Caco-2 (cell line): Measurements from ENCODE around the gene OSTM1. TPM values are rescaled to one million over a fixed set of nuclear protein-coding genes. Genes with fewer than 3 reads are reported as not detected.

Experiments used
- BruUV-seq: library from RNA; stranded (reverse); fragments of 400-500 nt; replicated peaks from 2 replicates; lab custom pipeline; 2021; lab: Mats Ljungman, UMichigan
- CTCF ChIA-PET: fragments of 300-600 bp; sonication (Branson Sonifier 250); formaldehyde crosslinking; loops from one replicate; lab custom pipeline; 2022; ENCODE audit warnings: antibody characterized with exemption; lab: Charles Lee
- POLR2A ChIA-PET: fragments of 300-600 bp; sonication (Branson Sonifier 250); formaldehyde crosslinking; loops from one replicate; lab custom pipeline; 2022; ENCODE audit warnings: antibody characterized with exemption; lab: Charles Lee
- DNase-seq, 2 experiments: peaks; one replicate each; pipeline versions ENCODE4 v3.0.0 to v3.0.0-alpha.2; 2020 to 2022
- H3K27me3 ChIP-seq: replicated peaks from 2 replicates; pipeline ENCODE4 v1.6.0; 2011; ENCODE audit warnings: low read length; ENCODE audit not compliant: control insufficient read depth, insufficient read depth
- H3K36me3 ChIP-seq: 2 replicates; pipeline ENCODE4 v1.5.1; 2011; ENCODE audit warnings: low read length; ENCODE audit not compliant: control insufficient read depth, insufficient read depth
- H3K4me1 ChIP-seq: fragments of 250-450 bp; sonication (Bioruptor Pico); 2 replicates; pipeline ENCODE4 v1.5.1; 2020; ENCODE audit warnings: mild to moderate bottlenecking
- H3K4me3 ChIP-seq: 2 replicates; pipeline ENCODE4 v1.5.1; 2011; ENCODE audit warnings: low read depth, mild to moderate bottlenecking, control low read depth, low read length
- H3K9me3 ChIP-seq: fragments of 250-450 bp; sonication (Bioruptor Pico); 2 replicates; pipeline ENCODE4 v1.5.1; 2020; ENCODE audit warnings: mild to moderate bottlenecking, moderate library complexity
- H3K27ac Mint-ChIP-seq: one replicate; pipeline ENCODE4 v1.8.0; 2022; ENCODE audit warnings: mixed read lengths; ENCODE audit not compliant: unreplicated experiment
- H3K27me3 Mint-ChIP-seq: one replicate; pipeline ENCODE4 v1.8.0; 2022; ENCODE audit warnings: mixed read lengths; ENCODE audit not compliant: insufficient read depth, unreplicated experiment
- H3K36me3 Mint-ChIP-seq: one replicate; pipeline ENCODE4 v1.8.0; 2022; ENCODE audit warnings: mild to moderate bottlenecking, mixed read lengths; ENCODE audit not compliant: insufficient read depth, unreplicated experiment
- H3K4me1 Mint-ChIP-seq: one replicate; pipeline ENCODE4 v1.8.0; 2022; ENCODE audit warnings: low read depth, mixed read lengths; ENCODE audit not compliant: unreplicated experiment
- H3K4me3 Mint-ChIP-seq: one replicate; pipeline ENCODE4 v1.8.0; 2022; ENCODE audit warnings: mild to moderate bottlenecking, moderate library complexity, mixed read lengths; ENCODE audit not compliant: unreplicated experiment
- H3K9me3 Mint-ChIP-seq: one replicate; pipeline ENCODE4 v1.8.0; 2022; ENCODE audit warnings: mixed read lengths; ENCODE audit not compliant: unreplicated experiment
- intact Hi-C: fragments of 100-400 bp; cut with micrococcal nuclease; formaldehyde crosslinking; loops from one replicate; pipeline ENCODE4 v1.10.0; 2022; ENCODE audit not compliant: unreplicated experiment
- total RNA-seq: library from RNA; stranded (reverse); gene quantifications from 2 replicates; pipeline ENCODE4 v1.2.3, GENCODE V29; 2022
- TF ChIP-seq, protein P1 (sequence below), 2 experiments: fragments of 200-600 bp in 1 of 2; IDR thresholded peaks; 1 replicate in 1 of 2; 2 replicates in 1 of 2; pipeline versions ENCODE4 v1.5.1 to v1.8.0; 2011 to 2022; ENCODE audit warnings: antibody characterized with exemption in 1 of 2, control low read depth in 1 of 2, inconsistent platforms in 1 of 2, low read depth in 1 of 2, low read length in 1 of 2, mild to moderate bottlenecking in 1 of 2, moderate library complexity in 1 of 2; ENCODE audit not compliant: insufficient read depth in 1 of 2, severe bottlenecking in 1 of 2, unreplicated experiment in 1 of 2

The OSTM1 gene
- total RNA-seq, 1 experiment from 2014 or later = 20.1 TPM

DNA sequence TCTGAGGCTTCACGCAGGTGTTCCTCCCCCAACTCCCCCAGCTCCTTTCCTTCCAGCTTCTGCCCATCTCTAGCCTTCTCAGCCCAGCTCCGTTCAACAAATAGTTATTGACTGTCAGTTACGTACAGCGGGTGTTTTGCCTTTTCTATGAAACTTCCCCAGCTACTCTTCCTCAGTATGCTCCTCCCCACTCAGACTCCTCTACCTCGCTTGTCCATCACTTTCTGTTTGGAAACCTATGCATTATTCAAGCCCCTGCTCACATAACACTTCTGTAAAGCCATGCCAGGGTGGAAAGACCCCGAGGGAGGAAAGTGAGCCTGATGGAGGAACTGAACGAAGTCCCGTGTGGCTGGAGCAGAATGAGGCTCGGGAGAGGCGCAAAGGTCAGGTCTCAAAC lies 47.1 kb upstream of the OSTM1 start:
- Mint-ChIP-seq H3K9me3 (no peaks in the 10 kb centered on the region), H3K27ac (no peak overlapping the region), H3K36me3 (no peaks in the 10 kb centered on the region), H3K27me3 (no peaks in the 10 kb centered on the region), H3K4me1 (no peaks in the 10 kb centered on the region), H3K4me3 (no peak overlapping the region)
- Histone ChIP-seq H3K36me3 (no peaks in the 10 kb centered on the region), H3K4me1 (no peaks in the 10 kb centered on the region), H3K4me3 (no peak overlapping the region), H3K27me3 (no peaks in the 10 kb centered on the region), H3K9me3 (no peaks in the 10 kb centered on the region)
- POLR2A ChIA-PET = no interaction called here
- no peak for DNase-seq
- intact Hi-C loops = no loop called here
- no TSS peak for BruUV-seq
- CTCF ChIA-PET = interaction anchor here (1.4 kb wide), 1 partner anchor 12 kb away, joined by 4 read pairs; no protein-coding TSS in a partner anchor
- TF ChIP-seq, protein P1, sequence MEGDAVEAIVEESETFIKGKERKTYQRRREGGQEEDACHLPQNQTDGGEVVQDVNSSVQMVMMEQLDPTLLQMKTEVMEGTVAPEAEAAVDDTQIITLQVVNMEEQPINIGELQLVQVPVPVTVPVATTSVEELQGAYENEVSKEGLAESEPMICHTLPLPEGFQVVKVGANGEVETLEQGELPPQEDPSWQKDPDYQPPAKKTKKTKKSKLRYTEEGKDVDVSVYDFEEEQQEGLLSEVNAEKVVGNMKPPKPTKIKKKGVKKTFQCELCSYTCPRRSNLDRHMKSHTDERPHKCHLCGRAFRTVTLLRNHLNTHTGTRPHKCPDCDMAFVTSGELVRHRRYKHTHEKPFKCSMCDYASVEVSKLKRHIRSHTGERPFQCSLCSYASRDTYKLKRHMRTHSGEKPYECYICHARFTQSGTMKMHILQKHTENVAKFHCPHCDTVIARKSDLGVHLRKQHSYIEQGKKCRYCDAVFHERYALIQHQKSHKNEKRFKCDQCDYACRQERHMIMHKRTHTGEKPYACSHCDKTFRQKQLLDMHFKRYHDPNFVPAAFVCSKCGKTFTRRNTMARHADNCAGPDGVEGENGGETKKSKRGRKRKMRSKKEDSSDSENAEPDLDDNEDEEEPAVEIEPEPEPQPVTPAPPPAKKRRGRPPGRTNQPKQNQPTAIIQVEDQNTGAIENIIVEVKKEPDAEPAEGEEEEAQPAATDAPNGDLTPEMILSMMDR (IDR thresholded peaks at IDR 0.05; ENCODE audit: insufficient read depth in 1 of 2, low read depth in 1 of 2, low read length in 1 of 2, severe bottlenecking in 1 of 2, unreplicated experiment in 1 of 2) = no peak

DNA sequence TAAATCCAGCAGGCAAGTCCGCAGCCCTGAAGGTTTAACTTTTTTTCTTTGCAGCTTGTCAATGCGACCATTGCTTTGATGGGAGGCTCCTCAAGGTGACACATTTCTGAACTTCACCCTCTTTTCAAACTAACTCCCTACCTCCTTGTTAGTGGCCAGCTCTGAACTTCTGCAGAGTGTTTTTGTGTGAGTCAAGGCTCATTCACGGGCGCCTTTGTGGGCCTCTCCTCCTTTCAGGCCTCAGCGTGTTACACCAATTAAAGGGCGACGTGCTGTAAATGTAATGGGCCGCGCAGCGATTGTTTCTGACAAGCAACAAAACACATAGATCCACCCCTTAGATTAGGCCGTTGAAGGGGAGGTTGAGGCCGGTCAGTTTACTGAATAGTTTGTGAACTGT lies 45.8 kb upstream of the OSTM1 start:
- Mint-ChIP-seq H3K27me3 (no peaks in the 10 kb centered on the region), H3K27ac (no peak overlapping the region), H3K4me3 (no peak overlapping the region), H3K36me3 (no peaks in the 10 kb centered on the region), H3K4me1 (no peaks in the 10 kb centered on the region), H3K9me3 (no peaks in the 10 kb centered on the region)
- Histone ChIP-seq H3K27me3 (no peaks in the 10 kb centered on the region), H3K4me3 (no peak overlapping the region), H3K36me3 (no peaks in the 10 kb centered on the region), H3K4me1 (no peaks in the 10 kb centered on the region), H3K9me3 (no peaks in the 10 kb centered on the region)
- TF ChIP-seq, protein P1 (IDR thresholded peaks at IDR 0.05; ENCODE audit: insufficient read depth in 1 of 2, low read depth in 1 of 2, low read length in 1 of 2, severe bottlenecking in 1 of 2, unreplicated experiment in 1 of 2) = no peak
- DNase-seq = no peak
- ChIA-PET CTCF (interaction anchor here (0.9 kb wide), 1 partner anchor 12 kb away, joined by 5 read pairs; no protein-coding TSS in a partner anchor), POLR2A (no interaction called here)
- intact Hi-C loops = no loop called here
- BruUV-seq = no TSS peak

DNA sequence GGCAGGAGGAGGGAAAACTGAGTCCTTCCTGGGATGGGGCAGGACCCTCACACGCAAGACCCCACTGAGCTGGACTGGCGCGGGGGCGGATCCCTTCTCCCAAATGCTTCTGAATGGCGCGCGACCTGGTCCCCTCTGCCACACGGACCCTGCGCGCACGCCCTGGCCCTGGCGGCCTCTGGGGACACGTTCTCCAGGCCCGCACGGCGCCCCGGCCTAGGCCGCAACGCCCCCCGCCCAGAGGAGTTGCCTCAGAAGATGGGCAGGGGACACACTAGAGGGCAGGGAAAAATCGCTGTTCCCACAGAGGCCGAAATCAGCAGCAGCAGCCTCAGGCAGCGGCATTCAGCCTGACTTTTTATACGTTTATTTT lies 45.2 kb upstream of the OSTM1 start:
- no peaks in the 10 kb centered on the region for H3K9me3 ChIP-seq
- POLR2A ChIA-PET = no interaction called here
- H3K4me3 ChIP-seq = no peak overlapping the region
- Mint-ChIP-seq H3K27me3 (no peaks in the 10 kb centered on the region), H3K27ac (no peak overlapping the region), H3K4me1 (no peaks in the 10 kb centered on the region), H3K4me3 (no peak overlapping the region), H3K36me3 (no peaks in the 10 kb centered on the region), H3K9me3 (no peaks in the 10 kb centered on the region)
- no peak for DNase-seq
- CTCF ChIA-PET = interaction anchor here (0.9 kb wide), 1 partner anchor 13 kb away, joined by 5 read pairs; no protein-coding TSS in a partner anchor
- TF ChIP-seq, protein P1 (IDR thresholded peaks at IDR 0.05; ENCODE audit: insufficient read depth in 1 of 2, low read depth in 1 of 2, low read length in 1 of 2, severe bottlenecking in 1 of 2, unreplicated experiment in 1 of 2) = no peak
- no peaks in the 10 kb centered on the region for H3K27me3 ChIP-seq
- intact Hi-C loops = loop anchor here (5.0 kb wide), 2 partner anchors 38 to 143 kb away; partner anchors contain the start of gene SNX3
- no TSS peak for BruUV-seq
- H3K36me3 ChIP-seq = no peaks in the 10 kb centered on the region
- H3K4me1 ChIP-seq = no peaks in the 10 kb centered on the region
